ENCODE measurements around the gene ADAM15.

Gene ADAM15

DNA sequence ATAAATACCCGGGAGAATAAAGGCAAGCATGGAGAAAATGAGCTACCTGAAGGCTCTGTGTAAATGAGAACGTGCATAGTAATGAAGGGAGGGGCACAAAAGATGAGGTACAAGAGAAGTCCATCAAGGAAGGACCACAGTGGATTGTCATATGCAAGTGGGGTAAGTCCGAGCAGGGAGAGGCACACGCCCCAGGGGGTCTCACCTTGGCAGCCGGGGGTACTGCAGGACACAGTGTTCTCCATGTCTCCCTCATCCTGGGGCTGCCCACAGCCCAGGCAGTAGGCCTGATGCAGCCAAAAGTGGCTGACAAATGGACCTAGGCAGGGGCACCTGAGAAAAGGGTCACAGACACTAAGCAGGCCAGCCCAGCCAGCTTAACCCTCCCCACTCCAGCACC lies 27.5 kb upstream of the ADAM15 start:
- Histone ChIP-seq H3K36me3 (ENCODE audit: low read depth) (peaks cover 5% of the 10 kb centered on the region; the same call in 1 of the 2 replicates), H3K27ac (ENCODE audit: poor library complexity, severe bottlenecking) (peak overlapping the region; percentile 46), H3K27me3 (ENCODE audit: insufficient read depth, poor library complexity, severe bottlenecking) (no peaks in the 10 kb centered on the region), H3K4me1 (ENCODE audit: insufficient read depth, poor library complexity, severe bottlenecking) (peaks cover 21% of the 10 kb centered on the region), H3K4me3 (ENCODE audit: severe bottlenecking) (no peak overlapping the region), H3K9me3 (ENCODE audit: severe bottlenecking) (no peaks in the 10 kb centered on the region)
- DNase-seq (ENCODE audit: low spot score) (peak; percentile 45), ATAC-seq (ENCODE audit: low read depth) (no peak)
- no peak for TF ChIP-seq CTCF (IDR thresholded peaks at IDR 0.05; ENCODE audit: poor library complexity, severe bottlenecking)

DNA sequence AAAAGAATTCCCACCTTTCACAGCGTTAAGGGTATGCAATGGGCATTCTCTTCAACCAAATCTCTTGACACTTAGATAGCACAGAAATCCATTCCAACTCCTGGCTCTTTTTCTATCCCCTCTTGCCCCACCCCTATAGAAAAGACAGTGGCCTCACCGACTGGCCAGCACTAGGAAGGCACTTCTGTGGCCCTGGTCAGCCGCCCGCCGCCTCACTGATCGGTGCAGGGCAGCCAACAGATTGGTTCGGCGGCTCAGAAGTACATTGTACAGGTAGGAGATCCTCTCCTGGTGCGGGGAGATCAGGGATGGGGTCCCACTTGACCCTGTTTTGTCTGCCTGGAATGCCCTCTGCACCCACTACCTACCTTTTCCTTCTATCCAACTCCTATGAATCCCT lies 26.8 kb upstream of the ADAM15 start:
- Histone ChIP-seq H3K9me3 (ENCODE audit: severe bottlenecking) (no peaks in the 10 kb centered on the region), H3K4me1 (ENCODE audit: insufficient read depth, poor library complexity, severe bottlenecking) (peaks cover 21% of the 10 kb centered on the region), H3K4me3 (ENCODE audit: severe bottlenecking) (no peak overlapping the region), H3K27me3 (ENCODE audit: insufficient read depth, poor library complexity, severe bottlenecking) (no peaks in the 10 kb centered on the region), H3K36me3 (ENCODE audit: low read depth) (no peaks in the 10 kb centered on the region), H3K27ac (ENCODE audit: poor library complexity, severe bottlenecking) (no peak overlapping the region)
- DNase-seq (ENCODE audit: low spot score) (peak; percentile 42), ATAC-seq (ENCODE audit: low read depth) (no peak)
- TF ChIP-seq CTCF (IDR thresholded peaks at IDR 0.05; ENCODE audit: poor library complexity, severe bottlenecking), result no peak

DNA sequence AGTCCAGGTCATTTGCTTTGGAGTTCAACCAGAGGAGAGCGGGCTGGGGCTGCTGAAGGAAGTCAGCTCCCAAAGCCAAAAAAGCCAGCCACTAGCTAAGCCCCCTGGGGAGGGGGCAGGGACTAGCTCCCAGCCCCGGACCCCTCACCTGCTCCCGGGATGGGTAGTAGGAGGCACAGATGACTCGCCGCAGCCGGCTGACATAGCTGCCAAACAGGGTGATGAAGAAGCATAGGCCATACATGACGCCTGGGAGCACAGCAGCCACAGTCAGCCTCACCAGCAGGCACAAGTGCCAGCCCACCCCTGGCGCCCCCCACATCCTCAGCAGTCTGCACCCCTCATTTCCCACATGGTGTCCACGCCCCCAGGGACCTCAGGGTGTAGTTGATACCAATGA lies 25.0 kb upstream of the ADAM15 start:
- H3K4me3 ChIP-seq (ENCODE audit: severe bottlenecking), result no peak overlapping the region
- DNase-seq (ENCODE audit: low spot score) (peak; percentile 56), ATAC-seq (ENCODE audit: low read depth) (no peak)
- no peaks in the 10 kb centered on the region for H3K36me3 ChIP-seq (ENCODE audit: low read depth)
- no peaks in the 10 kb centered on the region for H3K27me3 ChIP-seq (ENCODE audit: insufficient read depth, poor library complexity, severe bottlenecking)
- no peak for TF ChIP-seq CTCF (IDR thresholded peaks at IDR 0.05; ENCODE audit: poor library complexity, severe bottlenecking)
- H3K9me3 ChIP-seq (ENCODE audit: severe bottlenecking), result no peaks in the 10 kb centered on the region
- no peak overlapping the region for H3K27ac ChIP-seq (ENCODE audit: poor library complexity, severe bottlenecking)
- peaks cover 21% of the 10 kb centered on the region for H3K4me1 ChIP-seq (ENCODE audit: insufficient read depth, poor library complexity, severe bottlenecking)

DNA sequence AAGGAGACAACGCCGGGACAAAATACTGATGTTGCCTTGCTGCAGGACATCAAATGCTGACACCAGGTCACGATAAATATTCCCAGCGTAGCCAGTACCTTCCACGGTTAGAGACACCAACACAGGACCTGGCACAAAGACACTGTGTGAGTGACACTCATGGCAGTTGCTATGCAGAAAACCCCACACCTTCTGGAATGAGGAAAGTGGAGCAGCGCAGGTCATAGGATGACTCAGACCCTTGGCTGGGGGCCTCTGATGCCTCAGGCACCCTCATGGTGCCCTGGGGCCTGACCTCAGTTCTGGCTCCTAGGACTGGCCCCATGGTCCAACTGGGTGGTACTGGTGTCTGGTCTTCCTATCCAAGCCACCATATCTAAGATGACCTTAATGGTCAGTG lies 24.5 kb upstream of the ADAM15 start:
- no peaks in the 10 kb centered on the region for H3K27me3 ChIP-seq (ENCODE audit: insufficient read depth, poor library complexity, severe bottlenecking)
- no peaks in the 10 kb centered on the region for H3K9me3 ChIP-seq (ENCODE audit: severe bottlenecking)
- H3K4me3 ChIP-seq (ENCODE audit: severe bottlenecking), result no peak overlapping the region
- ATAC-seq (ENCODE audit: low read depth), result peak; percentile 64
- no peaks in the 10 kb centered on the region for H3K36me3 ChIP-seq (ENCODE audit: low read depth)
- no peak overlapping the region for H3K27ac ChIP-seq (ENCODE audit: poor library complexity, severe bottlenecking)
- DNase-seq (ENCODE audit: low spot score), result peak; percentile 61
- H3K4me1 ChIP-seq (ENCODE audit: insufficient read depth, poor library complexity, severe bottlenecking), result peaks cover 21% of the 10 kb centered on the region
- TF ChIP-seq CTCF (IDR thresholded peaks at IDR 0.05; ENCODE audit: poor library complexity, severe bottlenecking), result no peak

- TF ChIP-seq CTCF (IDR thresholded peaks at IDR 0.05; ENCODE audit: poor library complexity, severe bottlenecking), result no peak
- no peaks in the 10 kb centered on the region for H3K36me3 ChIP-seq (ENCODE audit: low read depth)
- no peak overlapping the region for H3K27ac ChIP-seq (ENCODE audit: poor library complexity, severe bottlenecking)
- DNase-seq (ENCODE audit: low spot score) (no peak), ATAC-seq (ENCODE audit: low read depth) (0 out of 3 replicates have a peak, but pooled peaks have one; percentile 7)
- H3K27me3 ChIP-seq (ENCODE audit: insufficient read depth, poor library complexity, severe bottlenecking), result no peaks in the 10 kb centered on the region
- no peaks in the 10 kb centered on the region for H3K9me3 ChIP-seq (ENCODE audit: severe bottlenecking)
- no peak overlapping the region for H3K4me3 ChIP-seq (ENCODE audit: severe bottlenecking)
- peaks cover 7% of the 10 kb centered on the region for H3K4me1 ChIP-seq (ENCODE audit: insufficient read depth, poor library complexity, severe bottlenecking)
These were observed 21.4 kb upstream of the ADAM15 start for GRCh38 chr1:155029513-155030242.
